Pons (tissue), 1 donor: ENCODE data around the gene DBET.
"Not testable (repeated sequence)": the region's sequence is repeated elsewhere in the genome, so short reads cannot be mapped to it uniquely, and the experiment has no call there.

Experiments
- DNase-seq: peaks from one replicate; pipeline ENCODE4 v3.0.0-alpha.2; 2016; ENCODE audit warnings: low spot score

DBET gene

DNA sequence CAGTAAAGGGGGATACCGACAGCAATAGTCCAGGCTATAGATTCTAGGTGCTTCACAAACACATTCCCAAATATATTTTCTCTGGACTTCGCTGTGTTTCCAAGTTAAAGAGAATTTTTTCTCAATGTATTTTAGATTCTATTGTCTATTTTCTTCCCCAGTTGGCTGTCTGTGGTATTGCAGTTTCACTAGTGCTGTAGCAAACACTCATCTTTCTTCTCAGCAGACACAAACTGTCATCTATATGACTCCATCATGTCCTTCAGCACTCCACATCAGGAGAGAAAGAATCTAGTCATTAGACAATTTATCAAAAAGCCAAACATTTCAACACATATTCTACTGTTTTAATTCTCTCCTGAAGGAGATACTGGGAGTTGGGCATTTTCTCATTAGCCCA is at the start of gene DBET:
DBET (plus strand) TSS at position 161 of the 400 bp plus-strand sequence.
- not testable (repeated sequence) for DNase-seq

- no peak for DNase-seq
Measured at GRCh38 chr4:190014771-190015537, 49.3 kb upstream of the DBET start.

GRCh38 chr4:190015538-190016368 is 48.5 kb upstream of the DBET start:
- no peak for DNase-seq

- no peak for DNase-seq
Measured at GRCh38 chr4:190016369-190017289, 47.7 kb upstream of the DBET start.

DNA sequence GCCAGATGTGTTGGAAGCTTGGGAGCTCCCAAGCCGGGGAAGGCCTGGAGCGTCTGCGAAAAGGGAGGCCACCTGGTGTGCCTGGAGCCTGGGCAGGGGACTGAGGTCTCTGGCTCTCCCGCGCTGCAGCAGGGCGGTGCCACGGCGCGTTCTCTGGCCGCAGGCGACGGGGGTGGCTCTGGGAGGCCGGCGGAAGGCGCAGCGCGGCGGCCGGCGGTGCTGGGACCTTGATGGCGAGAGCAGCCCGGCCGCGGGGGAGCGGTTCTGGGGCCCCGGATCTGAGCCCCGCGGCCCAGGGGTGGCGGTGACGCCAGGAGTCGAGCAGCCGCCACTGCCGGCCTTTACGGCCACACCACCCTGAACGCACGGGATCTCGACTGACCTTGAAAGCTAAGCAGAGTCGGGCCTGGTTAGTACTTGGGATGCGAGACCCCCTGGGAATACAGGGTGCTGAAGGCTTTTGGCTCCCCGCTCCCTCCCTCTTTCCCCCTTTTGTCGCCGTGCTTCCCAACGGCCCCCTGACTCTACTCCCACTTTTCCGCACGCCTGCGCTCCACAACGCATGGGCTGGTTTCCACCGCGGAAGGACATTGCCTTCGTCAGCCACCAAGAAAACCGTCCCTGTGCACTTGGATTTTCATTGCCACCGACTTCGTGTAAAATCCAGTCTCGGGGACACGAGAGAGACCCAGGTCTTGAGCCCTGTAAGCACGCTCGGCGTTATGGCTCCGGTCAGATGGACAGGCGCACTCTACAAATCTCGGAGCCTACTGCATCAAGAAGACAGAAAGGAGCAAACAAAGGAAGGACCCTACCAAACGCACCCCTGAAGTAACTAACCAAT is 46.7 kb upstream of the DBET start:
- DNase-seq: no peak

GRCh38 chr4:190018201-190018920 is 45.9 kb upstream of the DBET start:
- DNase-seq: no peak

GRCh38 chr4:190019023-190019858 is 45.1 kb upstream of the DBET start:
- DNase-seq: no peak

DNA sequence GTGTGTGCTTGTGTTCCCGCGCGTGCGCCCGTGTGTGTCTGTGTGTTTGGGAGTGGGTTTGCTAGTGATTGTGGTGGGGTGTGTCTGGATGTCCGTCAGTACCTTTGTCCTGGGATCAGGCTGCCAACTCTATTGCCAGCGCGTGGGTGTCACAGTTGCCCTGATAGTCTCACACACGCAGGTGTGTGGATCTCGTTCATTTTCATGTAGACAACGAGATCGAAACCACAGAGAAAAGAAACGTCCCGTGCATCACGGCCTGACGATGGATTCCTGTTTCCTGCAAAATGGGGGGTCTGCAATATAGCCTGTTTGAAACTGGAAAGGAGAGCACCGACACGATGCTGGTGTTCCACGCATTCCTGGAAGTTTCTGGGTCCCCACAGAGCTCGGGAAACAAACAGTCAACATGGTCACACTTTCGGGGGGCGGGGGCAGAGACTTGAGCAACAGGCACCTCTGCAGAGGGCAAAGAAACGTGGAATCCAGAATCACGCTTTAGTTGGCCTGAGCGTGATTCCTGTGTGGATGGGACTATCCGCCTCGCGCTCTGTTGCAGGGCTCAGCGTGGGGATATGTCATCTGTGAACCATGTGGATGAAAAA is 44.3 kb upstream of the DBET start:
- DNase-seq: not testable (repeated sequence)

DNA sequence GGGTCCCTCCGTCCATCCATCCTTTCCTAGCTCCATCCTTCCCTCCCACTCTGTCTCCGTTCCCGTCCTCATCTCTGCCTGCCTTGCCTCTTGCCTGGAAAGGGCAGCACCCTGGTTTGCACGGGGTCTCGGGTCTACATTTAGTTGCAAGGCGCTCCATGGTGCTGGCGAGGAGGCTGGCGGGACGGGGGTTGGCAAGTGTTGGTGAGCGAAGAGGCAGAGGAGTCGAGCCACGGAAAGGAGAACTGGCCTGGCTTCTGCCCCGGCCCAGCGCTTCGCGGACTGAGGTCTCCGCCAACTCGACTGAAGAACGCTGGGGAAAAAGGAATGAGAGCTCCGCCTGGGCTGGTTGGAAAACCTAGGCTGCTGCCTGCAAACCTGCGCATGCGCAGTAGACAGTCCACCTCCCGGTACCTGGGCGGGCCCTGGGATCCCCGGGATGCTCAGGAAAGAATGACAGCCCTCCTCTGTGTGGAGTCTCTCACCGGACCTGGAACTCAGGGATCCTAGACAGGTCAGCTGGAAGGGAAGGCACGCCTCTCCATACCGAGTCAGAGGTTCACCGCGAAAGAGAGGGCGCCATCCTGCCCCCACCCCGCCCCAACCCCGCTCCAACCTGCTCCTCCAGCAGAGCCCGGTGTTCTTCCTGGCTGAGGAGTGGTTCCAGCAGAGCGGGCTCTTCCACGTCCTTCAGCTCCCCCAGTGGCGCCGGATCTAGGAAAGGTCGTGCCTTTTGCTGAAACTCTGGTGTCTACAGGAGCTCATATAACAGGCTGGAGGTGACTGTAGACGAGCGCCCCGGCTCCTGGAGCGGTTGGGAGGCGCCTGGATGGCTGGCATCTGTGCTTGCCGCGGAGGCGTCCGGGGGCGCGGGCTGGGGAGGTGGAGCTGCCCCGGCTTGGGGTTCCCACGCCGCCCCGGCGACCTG is 43.2 kb upstream of the DBET start:
- no peak for DNase-seq

DNA sequence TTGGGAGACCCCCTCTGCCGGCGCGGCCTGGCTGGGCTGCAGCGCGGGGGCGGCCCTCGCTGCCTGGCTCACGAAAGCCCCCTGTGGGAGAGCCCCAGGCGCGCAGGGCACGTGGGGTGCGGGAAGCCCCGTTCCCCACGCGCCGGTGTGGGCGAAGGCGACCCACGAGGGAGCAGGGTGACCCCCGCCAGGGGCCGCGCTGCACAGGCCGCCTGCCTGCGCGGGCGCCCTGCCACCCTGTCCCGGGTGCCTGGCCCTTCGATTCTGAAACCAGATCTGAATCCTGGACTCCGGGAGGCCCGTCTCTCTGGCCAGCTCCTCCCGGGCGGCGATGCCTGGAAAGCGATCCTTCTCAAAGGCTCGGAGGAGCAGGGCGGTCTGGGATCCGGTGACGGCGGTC is 42.3 kb upstream of the DBET start:
- not testable (repeated sequence) for DNase-seq

- not testable (repeated sequence) for DNase-seq
Measured at GRCh38 chr4:190022614-190023281, 41.6 kb upstream of the DBET start.

GRCh38 chr4:190027156-190027555 is 37.1 kb upstream of the DBET start, which contains the start of gene FRG2:
Gene FRG2 (minus strand): TSS chr4:190027256. CDS start chr4:190027204, 52 bp downstream.
- not testable (repeated sequence) for DNase-seq

DNA sequence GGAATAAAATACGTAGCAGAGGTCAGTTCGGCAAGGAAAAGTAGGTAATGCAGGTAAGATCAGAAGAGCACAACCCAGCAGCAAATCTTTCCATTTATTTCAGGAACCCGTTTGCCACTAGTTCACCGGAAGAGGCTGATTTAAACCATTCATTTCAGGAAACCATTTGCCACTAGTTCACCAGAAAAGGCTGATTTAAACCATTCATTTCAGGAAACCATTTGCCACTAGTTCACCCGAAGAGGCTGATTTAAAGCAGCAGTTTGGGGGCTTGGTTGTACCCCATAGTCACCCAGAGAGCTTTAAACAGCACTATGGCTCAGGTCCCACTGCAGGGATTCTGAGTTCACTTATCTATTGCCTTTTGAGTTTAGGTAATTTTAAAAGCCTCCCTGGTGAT is 33.0 kb upstream of the DBET start:
- not testable (repeated sequence) for DNase-seq

DNA sequence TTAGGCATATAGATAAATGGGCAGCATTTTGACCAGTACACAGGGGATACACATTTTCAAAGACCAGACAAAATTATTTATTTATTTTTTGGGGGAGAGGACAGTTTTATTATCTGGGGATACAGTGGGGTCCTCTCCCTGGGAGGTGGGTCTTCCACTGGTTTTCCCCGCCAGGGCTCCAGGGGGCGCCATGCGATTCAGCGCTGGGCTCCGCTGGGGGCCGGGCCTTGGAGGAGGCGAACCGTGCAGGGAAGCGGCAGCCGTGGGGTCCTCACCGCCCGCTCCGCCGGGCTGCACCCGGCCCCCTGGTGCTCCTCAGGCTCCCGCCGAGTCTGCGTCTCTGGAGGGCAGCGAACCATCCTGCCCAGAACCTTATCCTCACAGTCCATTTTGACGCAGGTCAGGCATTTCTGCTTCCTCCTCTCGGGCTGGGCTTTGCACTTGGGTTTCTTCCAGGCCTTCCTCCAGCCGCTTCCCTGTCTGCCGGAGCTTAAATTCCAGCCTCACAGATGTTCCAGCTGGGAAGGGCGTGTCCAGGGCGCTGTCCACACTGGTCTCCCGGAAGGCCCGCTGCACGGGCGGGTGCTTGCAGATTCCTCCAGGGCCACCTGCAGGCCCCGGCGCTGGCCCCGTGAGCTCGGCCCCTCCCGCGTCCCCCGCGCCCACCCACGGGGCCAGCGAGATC is 26.5 kb upstream of the DBET start:
- not testable (repeated sequence) for DNase-seq

DNA sequence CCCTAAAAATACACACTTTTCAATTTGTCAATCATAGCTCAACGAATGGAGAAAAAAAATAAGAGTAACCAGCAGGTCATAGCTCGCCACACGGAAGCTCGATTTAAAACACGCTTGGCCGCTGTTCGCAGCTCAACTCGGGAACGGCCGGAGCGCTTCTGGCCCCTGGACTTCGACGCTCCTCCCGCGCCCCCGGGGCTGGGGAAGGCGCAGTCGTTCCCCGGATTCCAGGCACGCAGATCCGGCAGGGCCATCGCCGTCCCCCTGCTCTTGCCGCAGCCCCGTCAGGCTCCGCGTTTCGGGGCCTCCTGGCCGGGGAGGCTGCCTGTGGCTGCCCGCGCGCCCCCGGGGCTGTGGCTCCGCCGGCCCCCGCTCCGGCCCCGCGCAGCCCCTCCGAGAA is 23.4 kb upstream of the DBET start:
- not testable (repeated sequence) for DNase-seq

DNA sequence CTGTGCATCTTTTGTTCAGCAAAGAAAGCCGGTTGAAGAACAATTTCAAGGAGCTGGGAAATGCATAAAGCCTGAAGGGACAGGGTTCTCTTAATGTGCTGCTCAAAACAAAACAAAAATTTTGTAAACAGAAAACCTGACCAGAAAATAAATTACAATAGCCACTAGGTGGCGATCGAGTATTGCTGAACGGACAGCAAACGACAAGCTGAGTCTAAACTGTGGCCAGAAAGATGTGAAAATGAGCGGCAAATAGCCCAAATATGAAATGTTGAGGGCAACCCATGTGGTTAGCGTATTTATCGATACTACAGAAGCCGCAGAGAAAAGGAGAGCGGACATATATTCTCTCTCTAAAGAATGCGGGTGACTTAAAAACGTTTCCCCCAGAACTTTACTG is 16.7 kb upstream of the DBET start:
- DNase-seq: not testable (repeated sequence)
